ENCODE measurements around the gene RMND5A.

DNA sequence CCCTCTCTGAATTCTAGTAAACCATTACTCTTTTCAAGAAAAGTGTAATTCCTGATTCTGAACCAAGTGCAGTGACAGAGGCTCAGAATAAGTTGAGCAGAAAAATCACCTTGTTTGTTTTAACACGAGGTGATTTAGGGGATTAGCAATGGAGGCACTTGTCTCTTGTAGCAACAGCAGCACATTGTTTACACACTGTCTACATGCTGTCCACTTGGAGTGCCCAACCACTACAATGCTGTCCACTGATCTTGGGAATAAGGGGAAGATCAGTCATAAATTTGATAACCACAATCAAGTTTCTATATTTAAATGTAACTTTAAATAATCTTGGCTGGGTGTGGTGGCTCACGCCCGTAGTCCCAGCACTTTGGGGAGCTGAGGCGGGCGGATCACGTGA lies 13.9 kb upstream of the RMND5A start:
- TF ChIP-seq, protein P1, sequence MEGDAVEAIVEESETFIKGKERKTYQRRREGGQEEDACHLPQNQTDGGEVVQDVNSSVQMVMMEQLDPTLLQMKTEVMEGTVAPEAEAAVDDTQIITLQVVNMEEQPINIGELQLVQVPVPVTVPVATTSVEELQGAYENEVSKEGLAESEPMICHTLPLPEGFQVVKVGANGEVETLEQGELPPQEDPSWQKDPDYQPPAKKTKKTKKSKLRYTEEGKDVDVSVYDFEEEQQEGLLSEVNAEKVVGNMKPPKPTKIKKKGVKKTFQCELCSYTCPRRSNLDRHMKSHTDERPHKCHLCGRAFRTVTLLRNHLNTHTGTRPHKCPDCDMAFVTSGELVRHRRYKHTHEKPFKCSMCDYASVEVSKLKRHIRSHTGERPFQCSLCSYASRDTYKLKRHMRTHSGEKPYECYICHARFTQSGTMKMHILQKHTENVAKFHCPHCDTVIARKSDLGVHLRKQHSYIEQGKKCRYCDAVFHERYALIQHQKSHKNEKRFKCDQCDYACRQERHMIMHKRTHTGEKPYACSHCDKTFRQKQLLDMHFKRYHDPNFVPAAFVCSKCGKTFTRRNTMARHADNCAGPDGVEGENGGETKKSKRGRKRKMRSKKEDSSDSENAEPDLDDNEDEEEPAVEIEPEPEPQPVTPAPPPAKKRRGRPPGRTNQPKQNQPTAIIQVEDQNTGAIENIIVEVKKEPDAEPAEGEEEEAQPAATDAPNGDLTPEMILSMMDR (IDR thresholded peaks at IDR 0.05; ENCODE audit: insufficient read depth, low read length, poor library complexity, severe bottlenecking) = no peak
- no peak for TF ChIP-seq EZH2phosphoT487 (conservative IDR thresholded peaks at IDR 0.05; ENCODE audit: low read length)

Measured in SU-DHL-6 (cell line).